ENCODE measurements around the gene HAUS5. TPM values are rescaled to one million over a fixed set of nuclear protein-coding genes. Genes with fewer than 3 reads are reported as not detected.

Gene HAUS5
- total RNA-seq, 1 experiment from 2014 or later: 32.9 TPM

- Histone ChIP-seq H4K91ac (ENCODE audit: insufficient read length, low read depth, low read length) (no peak overlapping the region), H3K18ac (ENCODE audit: insufficient read length, low read depth, low read length) (no peak overlapping the region), H3K79me1 (ENCODE audit: insufficient read depth, low read depth, low read length, poor library complexity, severe bottlenecking) (no peaks in the 10 kb centered on the region), H2AK5ac (ENCODE audit: insufficient read length, low read length) (no peak overlapping the region), H3K9ac (ENCODE audit: extremely low read depth, insufficient read length, low read length) (no peak overlapping the region), H3K56ac (ENCODE audit: insufficient read length, low read depth, low read length) (no peak overlapping the region), H3K9me3 (ENCODE audit: control insufficient read depth, low read depth, low read length) (peaks cover under 1% of the 10 kb centered on the region), H3T11ph (ENCODE audit: low read length) (no peak overlapping the region), H2AFZ (ENCODE audit: low read length) (no peak overlapping the region), H3K27ac (ENCODE audit: insufficient read length, low read depth, low read length) (no peak overlapping the region), H3K27me3 (ENCODE audit: insufficient read depth, low read length) (no peaks in the 10 kb centered on the region), H3K23me2 (ENCODE audit: insufficient read length, low read depth, low read length, poor library complexity, severe bottlenecking) (peaks cover 5% of the 10 kb centered on the region), H3K4me1 (ENCODE audit: insufficient read depth, low read length) (no peaks in the 10 kb centered on the region), H2BK20ac (ENCODE audit: low read depth, low read length, poor library complexity, severe bottlenecking) (no peak overlapping the region), H2BK15ac (ENCODE audit: low read depth, low read length) (no peak overlapping the region), H3K4me2 (ENCODE audit: insufficient read depth, insufficient read length, low read length) (peak overlapping the region; percentile 93), H4K8ac (replicated peaks; ENCODE audit: insufficient read length, low read depth, low read length) (no peak overlapping the region), H3K4ac (ENCODE audit: low read depth, low read length) (no peak overlapping the region), H2BK12ac (ENCODE audit: insufficient read length, low read depth, low read length) (no peak overlapping the region), H4K5ac (ENCODE audit: insufficient read length, low read depth, low read length) (no peak overlapping the region), H4K20me1 (ENCODE audit: control insufficient read depth, insufficient read depth, insufficient read length) (no peaks in the 10 kb centered on the region), H3K14ac (ENCODE audit: insufficient read depth, low read length) (no peak overlapping the region), H3K23ac (ENCODE audit: insufficient read length, low read depth, low read length) (no peak overlapping the region), H3K79me2 (ENCODE audit: insufficient read depth, low read length) (no peaks in the 10 kb centered on the region), H2BK120ac (ENCODE audit: low read depth, low read length, poor library complexity, severe bottlenecking) (no peak overlapping the region), H2BK5ac (ENCODE audit: insufficient read length, low read length) (no peak overlapping the region)
- H3K27me3 Mint-ChIP-seq (ENCODE audit: low read depth): peaks cover 19% of the 10 kb centered on the region
- H3K4me3 Mint-ChIP-seq: peak overlapping the region; percentile 80 to 86
- no peak for DNase-seq
- H3K27ac Mint-ChIP-seq: no peak overlapping the region; a peak in 1 of 7 replicates
- no peak for TF ChIP-seq CTCF (conservative IDR thresholded peaks at IDR 0.05)
- peaks cover 4 to 27% (median 23%) of the 10 kb centered on the region in 3 experiments; a peak in 5 of 7 replicates for H3K36me3 Mint-ChIP-seq (ENCODE audit: insufficient read depth in 1 of 3, low read depth in 3 of 3)
- H3K4me1 Mint-ChIP-seq: no peaks in the 10 kb centered on the region
- peaks cover under 1 to 7% of the 10 kb centered on the region in 2 experiments; a peak in 2 of 5 replicates for H3K9me3 Mint-ChIP-seq
- no CpG with 5 or more reads among the region's 1 CpG for WGBS (ENCODE audit: extremely low coverage, insufficient read length, low lambda C conversion rate)
Observed at GRCh38 chr19:35613574-35613973, 1.0 kb downstream of the HAUS5 start.

Data from H9 (cell line).